GM18517 (cell line): Measurements from ENCODE around the gene EFCAB8.
"Not testable (repeated sequence)": the region's sequence is repeated elsewhere in the genome, so short reads cannot be mapped to it uniquely, and the experiment has no call there.

ENCODE experiments used
- ATAC-seq: cut with Tn5 transposase; IDR thresholded peaks from one replicate; pipeline ENCODE4 v1.9.1; 2021; ENCODE audit warnings: mild to moderate bottlenecking, moderate library complexity; ENCODE audit not compliant: unreplicated experiment

Gene EFCAB8

DNA sequence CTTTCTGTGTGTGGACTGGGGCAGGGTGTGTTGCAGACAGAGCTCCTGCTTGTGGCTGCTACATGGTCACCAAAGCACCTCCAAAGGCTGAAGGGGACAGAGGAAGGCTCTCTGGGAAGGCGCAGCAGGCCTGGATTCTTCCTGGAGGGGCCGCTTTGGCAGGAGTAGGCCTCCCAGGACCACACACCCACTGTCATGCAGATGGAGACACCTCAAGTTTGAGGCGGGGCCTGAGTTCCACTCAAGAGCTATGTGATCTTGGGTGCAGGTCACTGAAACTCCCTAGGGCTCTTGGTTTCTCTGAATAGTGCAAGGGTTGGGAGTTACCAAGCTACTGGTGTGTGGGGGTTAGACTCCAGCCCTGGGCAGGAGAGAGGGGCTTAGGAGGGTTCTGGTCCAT, 27.9 kb downstream of the EFCAB8 start:
- ATAC-seq, result no peak

- no peak for ATAC-seq
Observed at GRCh38 chr20:32887492-32887891, 28.8 kb downstream of the EFCAB8 start.

GRCh38 chr20:32888636-32889035, 29.9 kb downstream of the EFCAB8 start:
- ATAC-seq, result no peak

DNA sequence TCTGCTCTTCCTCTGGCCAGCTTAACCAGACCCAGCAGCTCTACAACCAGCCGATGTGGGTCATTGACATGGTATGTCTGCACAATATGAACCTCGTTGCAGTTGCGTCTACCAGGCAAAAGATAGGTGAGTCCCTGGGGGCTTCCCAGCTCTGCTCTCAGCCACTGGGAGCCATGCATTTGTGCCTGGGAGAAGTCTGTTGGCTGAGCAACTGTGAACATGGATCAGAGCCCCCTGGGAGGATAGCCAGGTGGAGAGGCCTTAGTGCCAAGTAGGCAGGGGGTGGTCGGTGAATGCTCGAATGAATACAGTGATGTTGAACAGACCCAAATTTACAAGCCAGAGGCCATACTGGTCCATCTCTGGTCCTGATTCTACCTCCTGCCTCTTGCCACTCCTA, 30.6 kb downstream of the EFCAB8 start:
- ATAC-seq, result no peak

DNA sequence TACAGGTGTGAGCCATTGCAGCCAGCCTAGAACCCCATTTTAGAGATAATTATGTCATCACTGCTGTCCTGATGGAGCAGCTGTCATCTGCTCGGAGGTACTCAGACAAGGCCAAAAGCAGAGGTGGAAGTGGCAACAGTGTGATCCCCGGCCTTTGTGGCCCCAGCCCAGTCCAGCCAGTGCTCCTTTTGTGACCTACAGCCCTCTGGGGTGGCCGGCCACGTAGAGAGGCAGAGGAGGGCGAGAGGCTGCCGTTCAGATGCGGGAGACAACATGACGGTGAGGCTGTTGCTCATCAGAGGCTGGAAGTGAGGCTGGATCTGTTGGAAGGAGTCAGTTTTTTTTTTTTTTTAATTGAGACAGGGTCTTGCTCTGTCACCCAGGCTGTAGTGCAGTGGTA, 32.8 kb downstream of the EFCAB8 start:
- no peak for ATAC-seq

DNA sequence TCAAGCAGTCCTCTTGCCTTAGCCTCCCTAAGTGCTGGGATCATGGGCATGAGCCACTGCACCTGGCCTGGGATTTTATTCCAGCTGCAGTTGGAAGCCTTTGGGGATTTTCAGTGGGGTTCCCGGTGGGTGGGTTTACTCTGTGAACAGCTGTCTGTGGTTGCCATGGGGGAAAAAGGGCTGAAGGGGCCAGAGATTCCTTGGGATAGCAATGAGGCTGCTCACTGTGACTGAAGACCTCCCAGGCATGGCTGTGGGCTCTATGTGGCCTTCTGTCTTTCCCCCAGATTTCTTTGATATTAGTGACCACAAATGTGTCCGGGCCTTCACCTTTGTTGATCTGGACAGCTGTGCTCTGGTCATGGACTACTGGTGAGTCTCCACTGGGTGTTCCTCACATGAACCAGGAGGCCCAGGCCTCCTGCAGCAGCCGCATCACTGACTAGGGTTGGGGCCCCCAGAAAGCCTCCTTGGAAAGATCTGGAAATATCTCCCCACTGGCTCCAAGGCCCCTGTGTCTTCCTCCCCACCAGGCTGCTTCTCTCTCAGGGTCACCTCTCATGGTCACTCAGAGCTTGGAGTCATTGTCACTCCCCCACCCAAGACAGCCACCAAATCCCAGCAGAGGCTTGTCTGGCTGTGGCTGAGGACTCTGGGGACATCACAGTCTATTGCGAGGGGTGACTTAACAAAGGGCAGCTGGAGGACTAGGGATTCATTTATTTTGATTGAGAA, 33.4 kb downstream of the EFCAB8 start:
- no peak for ATAC-seq

DNA sequence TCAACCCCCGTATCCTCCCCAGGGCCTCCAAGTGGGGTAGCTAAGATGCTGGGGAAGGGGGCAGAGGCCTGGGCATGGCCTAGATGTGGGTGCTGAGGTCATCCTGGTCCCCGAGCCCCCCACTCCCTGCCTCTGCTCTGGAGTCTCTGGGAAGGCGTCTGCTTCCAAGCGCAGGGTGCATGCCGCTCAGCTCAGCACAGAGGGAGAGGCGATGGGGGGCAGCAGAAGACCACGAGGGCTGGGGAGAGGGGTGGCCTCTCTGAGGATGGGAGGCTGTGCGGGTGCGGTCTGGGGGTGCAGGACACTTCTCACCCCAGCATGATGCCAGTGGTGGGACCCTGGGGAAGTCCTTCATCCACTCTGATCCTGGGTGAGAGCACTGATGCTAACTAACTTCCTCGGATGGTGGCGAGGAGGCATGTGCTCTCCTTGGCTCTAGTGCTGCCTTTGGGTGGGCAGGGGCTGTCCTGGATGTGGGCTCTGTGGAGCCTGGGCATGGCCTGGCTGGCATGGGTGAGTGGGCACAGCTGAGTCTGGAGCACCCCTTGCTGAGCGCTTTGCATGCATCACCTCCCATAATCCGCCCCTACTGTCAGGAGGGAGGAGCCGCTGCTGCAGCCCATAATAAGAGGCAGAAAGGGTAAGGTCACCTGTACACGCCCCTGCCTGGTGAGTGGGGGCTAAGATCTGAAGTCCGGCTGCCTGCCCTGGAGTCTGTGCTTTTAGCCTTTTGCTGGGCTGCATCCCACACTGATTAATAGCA, 34.7 kb downstream of the EFCAB8 start:
- ATAC-seq, result no peak

DNA sequence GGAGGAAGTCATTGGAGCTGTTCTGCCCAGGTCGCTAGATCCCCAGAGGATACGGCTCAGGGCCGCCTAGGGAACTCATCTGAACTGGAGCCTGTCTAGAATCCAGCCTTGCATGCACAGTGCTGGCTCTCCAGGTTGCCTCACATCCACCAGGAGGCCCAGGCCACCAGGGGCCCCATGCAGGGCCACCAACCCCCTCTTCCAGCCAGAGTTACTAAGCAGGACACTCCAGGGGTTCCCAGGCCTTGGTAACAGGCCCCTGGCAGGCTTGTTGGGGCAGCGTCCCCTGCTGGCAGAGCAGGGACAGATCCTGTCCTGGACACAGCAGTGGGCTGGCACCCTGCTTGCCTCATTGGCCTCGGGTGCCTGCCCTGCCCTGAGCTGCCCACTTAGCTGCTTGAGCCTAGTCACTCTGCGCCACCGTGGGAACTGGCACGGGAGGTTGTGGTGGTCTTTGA, 35.3 kb downstream of the EFCAB8 start:
- no peak for ATAC-seq

- ATAC-seq, result no peak
Observed at GRCh38 chr20:32894711-32895355, 36.1 kb downstream of the EFCAB8 start.

DNA sequence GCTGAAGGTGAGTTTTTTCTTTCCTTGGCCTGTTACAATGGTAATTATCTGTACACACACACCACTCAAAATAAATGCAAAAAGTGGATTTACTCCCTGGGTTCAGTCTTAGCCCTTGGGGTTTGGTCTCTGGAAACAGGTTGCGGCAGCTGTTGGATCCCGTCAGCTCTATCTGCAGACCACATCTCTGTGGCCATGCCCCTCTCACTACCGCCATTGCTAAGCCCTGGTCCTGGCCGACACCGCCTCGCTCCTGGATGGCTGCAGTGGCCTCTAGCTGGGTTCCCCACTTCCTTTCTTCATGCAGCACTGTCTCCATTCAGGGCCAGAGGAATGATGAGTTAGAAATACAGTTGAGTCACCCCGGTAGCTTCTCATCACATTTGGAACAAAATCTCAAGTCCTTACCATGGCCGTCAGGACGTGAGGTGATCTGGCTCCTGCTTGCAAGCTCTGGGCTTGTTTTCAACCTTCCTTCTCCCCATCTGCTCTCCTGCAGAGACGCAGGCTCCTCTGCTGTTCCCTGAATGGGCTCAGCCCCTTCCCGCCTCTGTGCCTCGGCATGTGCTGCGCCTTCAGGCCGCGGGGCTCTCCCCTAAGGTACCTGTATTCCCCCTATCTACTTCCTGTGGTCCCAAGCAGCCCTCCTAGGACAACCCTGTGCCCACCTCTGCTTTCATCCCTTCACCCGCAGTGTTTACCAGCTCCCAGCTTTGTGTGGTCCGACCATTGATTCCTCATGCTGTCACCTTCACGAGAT, 38.0 kb downstream of the EFCAB8 start:
- ATAC-seq, result no peak

DNA sequence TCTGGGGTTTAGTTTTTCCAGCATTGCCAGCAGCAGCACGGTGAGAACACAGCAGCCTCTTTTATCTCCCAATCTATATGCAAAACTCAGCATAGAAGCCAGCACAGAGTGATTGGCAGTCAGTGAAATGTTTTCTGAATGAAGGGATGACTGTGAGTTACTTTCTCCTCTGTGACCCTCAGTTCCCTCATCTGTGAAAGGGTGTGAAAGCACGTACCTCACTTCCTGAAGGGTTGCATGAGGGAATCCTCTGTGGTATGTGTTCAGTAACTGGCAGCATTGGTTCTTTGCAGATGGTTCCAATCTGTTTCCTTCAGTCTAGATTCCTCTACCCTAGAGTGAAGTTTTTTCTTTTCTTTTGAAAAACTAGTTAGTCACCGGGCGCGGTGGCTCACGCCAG, 40.0 kb downstream of the EFCAB8 start:
- no peak for ATAC-seq

DNA sequence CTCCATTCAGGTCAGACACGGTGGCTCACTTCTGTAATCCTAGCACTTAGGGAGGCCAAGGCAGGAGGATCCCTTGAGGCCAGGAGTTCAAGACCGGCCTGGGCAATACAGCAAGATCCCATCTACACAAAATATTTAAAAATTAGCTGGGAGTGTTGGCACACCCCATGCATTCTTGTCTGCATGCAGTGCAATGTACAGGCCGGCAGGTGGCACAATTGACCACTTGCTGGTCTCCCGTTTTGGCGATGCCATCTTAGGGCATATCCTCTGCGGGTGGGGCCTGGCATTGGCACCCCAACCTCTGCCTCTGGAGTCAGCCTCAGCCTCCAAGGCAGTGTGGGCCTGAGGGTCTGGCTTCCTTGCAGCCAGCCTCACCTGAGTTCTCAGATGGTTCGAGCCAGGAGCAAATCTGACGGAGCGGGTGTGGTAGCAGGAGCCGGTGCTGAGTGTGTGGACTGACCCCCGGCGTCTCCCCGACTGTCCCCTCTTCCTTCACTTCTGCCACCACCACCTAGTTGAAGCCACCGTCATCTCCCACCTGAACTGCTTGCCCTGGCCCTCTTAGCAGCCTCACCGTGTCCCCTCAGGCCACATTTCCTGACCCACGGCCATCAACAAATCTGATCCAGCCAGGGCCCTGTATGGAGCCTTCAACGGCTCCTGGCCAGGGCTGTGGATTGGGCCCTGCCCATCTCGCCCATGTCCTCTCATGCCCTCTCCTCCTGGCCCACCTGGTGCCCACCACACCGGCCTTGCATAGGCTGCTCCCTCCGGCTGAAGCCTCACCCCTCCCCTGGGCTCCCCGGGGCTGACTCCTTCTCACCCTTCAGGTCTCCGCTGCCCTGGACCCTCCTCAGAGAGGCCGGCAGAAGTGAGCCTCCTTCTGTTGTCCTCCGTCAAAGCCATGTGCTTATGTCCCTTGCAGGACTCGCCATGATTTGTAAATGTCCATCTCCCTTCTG, 44.0 kb downstream of the EFCAB8 start:
- no peak for ATAC-seq

DNA sequence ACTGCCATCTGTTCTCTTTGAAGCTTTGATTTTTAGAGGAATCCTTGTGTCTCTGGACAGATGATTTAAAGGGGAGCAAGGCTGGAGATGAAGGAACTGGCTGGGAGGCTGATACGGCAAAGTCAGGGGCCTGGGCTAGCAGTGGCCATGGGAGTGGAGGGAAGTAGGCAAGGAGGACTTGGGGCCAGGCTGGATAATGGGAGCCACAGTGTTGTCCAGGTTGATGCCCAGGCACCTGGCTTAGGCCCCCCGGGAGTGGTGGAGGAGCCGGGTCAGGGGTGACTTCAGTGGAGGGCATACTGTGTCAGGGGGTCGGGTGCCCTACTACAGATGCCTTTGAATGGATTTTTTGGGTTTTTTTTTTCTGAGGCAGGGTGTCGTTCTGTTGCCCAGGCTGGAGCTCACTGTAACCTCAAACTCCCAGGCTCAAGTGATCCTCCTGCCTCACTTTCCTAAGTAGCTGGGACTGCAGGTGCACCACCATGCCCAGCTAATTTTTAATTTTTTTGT, 45.0 kb downstream of the EFCAB8 start:
- no peak for ATAC-seq

GRCh38 chr20:32904678-32905077, 46.0 kb downstream of the EFCAB8 start:
- ATAC-seq, result not testable (repeated sequence)

GRCh38 chr20:32906200-32906599, 47.5 kb downstream of the EFCAB8 start:
- no peak for ATAC-seq

DNA sequence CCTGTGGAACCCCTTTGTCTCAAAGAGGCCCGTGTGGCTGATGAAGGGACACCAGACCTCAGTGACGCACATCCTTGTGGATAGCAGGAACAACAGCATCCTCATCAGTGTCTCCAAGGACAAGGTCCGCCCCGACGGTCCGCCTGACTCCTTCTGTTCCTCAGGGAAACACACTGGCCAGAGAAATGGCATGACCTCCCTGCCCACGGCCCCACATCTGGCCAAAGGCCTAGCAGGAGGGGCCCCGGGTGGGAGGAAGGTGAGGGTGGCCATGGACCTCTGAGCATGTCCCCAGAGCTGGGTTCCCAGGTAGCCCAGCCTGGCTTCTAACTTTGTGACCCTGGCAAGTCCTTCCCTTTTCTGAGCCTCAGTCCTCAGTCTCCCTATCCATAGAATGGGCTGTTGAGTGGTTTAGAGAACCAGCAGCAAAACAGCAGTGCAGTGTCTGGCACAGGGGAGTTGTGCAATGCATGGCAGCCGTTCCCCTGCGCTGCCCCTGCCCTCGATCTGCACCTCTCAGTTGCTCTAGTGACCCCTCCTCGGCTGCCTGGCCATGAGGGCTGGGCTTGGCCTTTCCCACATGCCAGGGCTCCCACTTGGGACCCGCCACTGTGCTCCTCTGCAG, 48.3 kb downstream of the EFCAB8 start:
- ATAC-seq, result no peak

DNA sequence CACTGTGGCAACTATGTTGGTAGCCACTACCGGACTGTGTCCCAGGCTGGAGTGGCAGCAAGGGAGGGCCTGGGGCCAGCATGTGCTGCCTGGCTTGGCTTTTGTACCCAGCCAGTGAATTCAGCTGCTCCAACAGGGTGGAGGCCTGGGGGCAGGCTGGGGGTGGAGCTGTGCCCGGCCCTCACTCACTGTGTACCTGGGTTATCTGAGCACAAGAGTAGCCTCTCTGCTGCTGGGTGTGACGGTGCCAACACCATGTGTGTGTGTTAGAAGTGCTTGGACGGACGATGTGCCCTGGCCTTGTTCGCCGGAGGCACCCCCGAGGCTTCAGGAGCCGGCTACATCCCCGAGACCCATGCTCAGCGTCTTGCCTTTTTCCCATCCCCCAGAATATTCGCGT, 49.2 kb downstream of the EFCAB8 start:
- ATAC-seq, result no peak

DNA sequence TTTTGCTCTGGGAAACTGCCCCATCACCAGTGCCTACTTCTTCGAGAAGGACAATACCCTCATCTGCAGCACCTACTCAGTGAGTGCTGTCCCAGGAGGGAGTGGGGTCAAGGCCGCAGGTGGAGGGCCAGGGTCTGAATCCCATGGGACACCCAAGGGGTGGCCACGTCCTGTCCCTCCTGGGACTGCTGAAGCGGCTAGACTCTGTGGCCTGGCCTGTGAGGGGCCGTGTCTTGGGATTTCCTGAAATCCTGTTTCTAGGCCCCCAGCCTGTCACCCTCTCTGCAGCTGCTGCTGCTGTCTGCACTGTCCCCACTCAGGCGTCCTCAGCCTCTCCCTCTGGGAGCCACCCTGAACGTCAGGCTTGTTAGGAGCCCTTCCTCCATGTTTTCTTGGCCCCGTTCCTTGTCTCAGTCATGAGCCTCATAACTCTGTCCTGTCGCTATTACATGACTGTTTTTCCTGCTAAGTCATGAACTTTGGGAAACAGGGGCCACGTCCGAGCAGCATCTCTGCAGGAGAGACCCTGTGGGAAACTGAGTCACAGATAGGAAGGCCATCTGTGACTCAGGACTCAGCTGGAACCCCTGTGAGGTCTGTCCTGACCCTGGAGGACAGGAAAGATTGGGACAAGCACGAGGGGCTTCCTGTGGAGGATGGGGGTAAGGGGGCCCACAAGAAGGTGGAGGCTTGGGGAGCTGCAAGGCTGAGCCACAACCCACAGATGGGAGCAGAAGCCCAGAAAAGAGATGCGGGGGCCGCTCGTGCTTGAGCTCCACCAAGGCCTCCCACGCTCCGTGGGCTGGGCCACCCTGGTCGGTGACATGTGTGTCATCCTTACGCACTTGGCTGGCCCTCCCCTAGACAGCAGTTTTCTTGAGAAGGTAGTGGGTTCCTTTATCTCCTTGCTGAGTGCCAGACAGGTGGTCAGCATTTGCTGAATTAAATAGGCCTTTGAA, 49.9 kb downstream of the EFCAB8 start:
- no peak for ATAC-seq
